Keratinocyte (primary cell): Measurements from ENCODE around the gene PHACTR1. TPM values are rescaled to one million over a fixed set of nuclear protein-coding genes. Genes with fewer than 3 reads are reported as not detected.

ENCODE experiments used
- DNase-seq: peaks from one replicate; pipeline ENCODE4 v3.0.0-alpha.2; 2011; ENCODE audit warnings: low read depth, missing footprints, low spot score
- FAIRE-seq: peaks from 2 replicates; lab custom pipeline; 2011; peaks lifted over from hg19 to GRCh38; lab: Jason Lieb, UNC
- H2AFZ ChIP-seq: 2 replicates; pipeline ENCODE4 v1.6.0; 2012; ENCODE audit warnings: low read length, control low read depth, inconsistent platforms; ENCODE audit not compliant: control insufficient read depth
- H3K27ac ChIP-seq: 2 replicates; pipeline ENCODE4 v1.5.1; 2011; ENCODE audit warnings: low read length; ENCODE audit not compliant: control insufficient read depth, insufficient read depth
- H3K27me3 ChIP-seq: 3 replicates; pipeline ENCODE4 v1.6.0; 2011; ENCODE audit warnings: low read length; ENCODE audit not compliant: control insufficient read depth, insufficient read depth; ENCODE audit errors: extremely low read depth
- H3K36me3 ChIP-seq, 2 experiments: 2 replicates in 1 of 2; 3 replicates in 1 of 2; pipeline ENCODE4 v1.5.1; 2011; ENCODE audit warnings: low read length in 2 of 2, mild to moderate bottlenecking in 1 of 2; ENCODE audit not compliant: control insufficient read depth in 2 of 2, insufficient read depth in 2 of 2; ENCODE audit errors: extremely low read depth in 1 of 2
- H3K4me1 ChIP-seq: 3 replicates; pipeline ENCODE4 v1.5.1; 2011; ENCODE audit warnings: low read length; ENCODE audit not compliant: control insufficient read depth, insufficient read depth; ENCODE audit errors: extremely low read depth
- H3K4me2 ChIP-seq: 3 replicates; pipeline ENCODE4 v1.6.0; 2011; ENCODE audit warnings: low read depth, low read length; ENCODE audit not compliant: control insufficient read depth, insufficient read depth; ENCODE audit errors: extremely low read depth
- H3K4me3 ChIP-seq, 3 experiments: fragments of 200-600 bp in 1 of 3; sonication (generic) in 1 of 3; 2 replicates in 2 of 3; 3 replicates in 1 of 3; pipeline ENCODE4 v1.5.1; 2011 to 2016; ENCODE audit warnings: low read length in 3 of 3, mild to moderate bottlenecking in 3 of 3, control low read depth in 2 of 3, inconsistent platforms in 1 of 3, low read depth in 1 of 3, mixed read lengths in 1 of 3, mixed run types in 1 of 3, moderate library complexity in 1 of 3; ENCODE audit not compliant: control insufficient read depth in 2 of 3, insufficient read depth in 2 of 3; ENCODE audit errors: extremely low read depth in 1 of 3
- H3K79me2 ChIP-seq: 2 replicates; pipeline ENCODE4 v1.6.0; 2012; ENCODE audit warnings: low read length; ENCODE audit not compliant: control insufficient read depth, insufficient read depth
- H3K9ac ChIP-seq: 3 replicates; pipeline ENCODE4 v1.6.0; 2011; ENCODE audit warnings: low read length; ENCODE audit not compliant: control insufficient read depth, insufficient read depth; ENCODE audit errors: extremely low read depth
- H3K9me1 ChIP-seq: 3 replicates; pipeline ENCODE4 v1.6.0; 2011; ENCODE audit warnings: low read length; ENCODE audit not compliant: control insufficient read depth, insufficient read depth; ENCODE audit errors: extremely low read depth
- H3K9me3 ChIP-seq: 2 replicates; pipeline ENCODE4 v1.5.1; 2012; ENCODE audit warnings: low read depth, low read length; ENCODE audit not compliant: control insufficient read depth
- H4K20me1 ChIP-seq: 3 replicates; pipeline ENCODE4 v1.6.0; 2011; ENCODE audit warnings: low read length; ENCODE audit not compliant: control insufficient read depth, insufficient read depth; ENCODE audit errors: extremely low read depth
- EZH2 ChIP-seq: IDR thresholded peaks from one replicate; pipeline ENCODE4 v1.6.1; 2012; ENCODE audit warnings: inconsistent platforms, mild to moderate bottlenecking, low read length, moderate library complexity
- dilution Hi-C: fragments of 300-500 bp; cut with MboI; formaldehyde crosslinking; loops from one replicate; pipeline ENCODE4 v1.7.0; 2020; ENCODE audit warnings: low sequenced_read_pairs; ENCODE audit not compliant: extremely low pct_ligation_motif_present
- polyA plus RNA-seq, 5 experiments: library from polyadenylated mRNA; depleted of rRNA in 3 of 5; stranded (reverse) in 3 of 5; stranded (forward) in 1 of 5; unstranded in 1 of 5; fragments of >200 nt; gene quantifications; 1 replicate in 1 of 5; 2 replicates in 3 of 5; 3 replicates in 1 of 5; pipeline versions ENCODE4 v1.2.1 to v1.2.3, GENCODE V29; 2011 to 2012; ENCODE audit warnings: missing spikeins in 2 of 5, low read depth in 1 of 5, low replicate concordance in 1 of 5
- TF ChIP-seq, protein P1 (sequence below), 3 experiments: IDR thresholded peaks in 1 of 3; conservative IDR thresholded peaks in 1 of 3; optimal IDR thresholded peaks in 1 of 3; 2 replicates in 2 of 3; 3 replicates in 1 of 3; pipeline versions ENCODE3 to v1.5.1; 2011; ENCODE audit warnings: low read length in 3 of 3, mild to moderate bottlenecking in 3 of 3, moderate library complexity in 2 of 3, control low read depth in 1 of 3, inconsistent platforms in 1 of 3; ENCODE audit not compliant: insufficient read depth in 2 of 3; ENCODE audit errors: extremely low read depth in 1 of 3

PHACTR1 gene
- polyA plus RNA-seq, 1 donor (not counting 4 experiments of a cell fraction or from before 2014, with no cell fraction given): 0.22 TPM

DNA sequence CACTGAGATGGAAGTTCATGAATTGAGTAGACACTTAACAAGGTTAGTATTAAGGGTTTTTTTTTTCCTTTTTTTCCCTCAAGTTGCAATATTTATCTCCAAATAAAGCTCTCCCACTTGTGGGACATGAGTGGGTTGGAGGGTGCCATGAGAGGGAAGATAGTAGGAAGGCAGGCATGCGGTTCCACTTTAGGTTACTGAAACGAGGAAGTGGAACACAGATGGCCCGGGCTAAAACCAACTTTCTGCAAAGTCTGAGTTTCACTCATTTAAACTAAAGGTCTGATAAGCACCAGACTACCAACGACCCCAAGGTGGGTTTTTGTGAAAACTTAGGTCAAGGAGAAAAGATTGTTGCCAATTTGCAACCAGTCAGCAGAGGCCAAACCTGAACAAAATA lies 569.6 kb downstream of the PHACTR1 start:
- dilution Hi-C loops: no loop called here
- H3K9ac ChIP-seq: no peak overlapping the region
- H4K20me1 ChIP-seq: no peaks in the 10 kb centered on the region
- no peaks in the 10 kb centered on the region for H3K4me1 ChIP-seq
- H2AFZ ChIP-seq: no peak overlapping the region
- H3K4me2 ChIP-seq: no peak overlapping the region
- FAIRE-seq (no peak), DNase-seq (no peak)
- TF ChIP-seq, protein P1, sequence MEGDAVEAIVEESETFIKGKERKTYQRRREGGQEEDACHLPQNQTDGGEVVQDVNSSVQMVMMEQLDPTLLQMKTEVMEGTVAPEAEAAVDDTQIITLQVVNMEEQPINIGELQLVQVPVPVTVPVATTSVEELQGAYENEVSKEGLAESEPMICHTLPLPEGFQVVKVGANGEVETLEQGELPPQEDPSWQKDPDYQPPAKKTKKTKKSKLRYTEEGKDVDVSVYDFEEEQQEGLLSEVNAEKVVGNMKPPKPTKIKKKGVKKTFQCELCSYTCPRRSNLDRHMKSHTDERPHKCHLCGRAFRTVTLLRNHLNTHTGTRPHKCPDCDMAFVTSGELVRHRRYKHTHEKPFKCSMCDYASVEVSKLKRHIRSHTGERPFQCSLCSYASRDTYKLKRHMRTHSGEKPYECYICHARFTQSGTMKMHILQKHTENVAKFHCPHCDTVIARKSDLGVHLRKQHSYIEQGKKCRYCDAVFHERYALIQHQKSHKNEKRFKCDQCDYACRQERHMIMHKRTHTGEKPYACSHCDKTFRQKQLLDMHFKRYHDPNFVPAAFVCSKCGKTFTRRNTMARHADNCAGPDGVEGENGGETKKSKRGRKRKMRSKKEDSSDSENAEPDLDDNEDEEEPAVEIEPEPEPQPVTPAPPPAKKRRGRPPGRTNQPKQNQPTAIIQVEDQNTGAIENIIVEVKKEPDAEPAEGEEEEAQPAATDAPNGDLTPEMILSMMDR (optimal IDR thresholded peaks at IDR 0.05 in 1 of 3, IDR thresholded peaks at IDR 0.05 in 1 of 3, conservative IDR thresholded peaks at IDR 0.05 in 1 of 3; ENCODE audit: extremely low read depth in 1 of 3, insufficient read depth in 2 of 3, low read length in 3 of 3): no peak
- no peak for TF ChIP-seq EZH2
- H3K4me3 ChIP-seq: no peak overlapping the region
- H3K79me2 ChIP-seq: no peaks in the 10 kb centered on the region
- no peaks in the 10 kb centered on the region for H3K27me3 ChIP-seq
- no peaks in the 10 kb centered on the region for H3K9me3 ChIP-seq
- no peak overlapping the region for H3K27ac ChIP-seq
- H3K36me3 ChIP-seq: peaks cover 0 to 4% of the 10 kb centered on the region in 2 experiments
- H3K9me1 ChIP-seq: no peaks in the 10 kb centered on the region

DNA sequence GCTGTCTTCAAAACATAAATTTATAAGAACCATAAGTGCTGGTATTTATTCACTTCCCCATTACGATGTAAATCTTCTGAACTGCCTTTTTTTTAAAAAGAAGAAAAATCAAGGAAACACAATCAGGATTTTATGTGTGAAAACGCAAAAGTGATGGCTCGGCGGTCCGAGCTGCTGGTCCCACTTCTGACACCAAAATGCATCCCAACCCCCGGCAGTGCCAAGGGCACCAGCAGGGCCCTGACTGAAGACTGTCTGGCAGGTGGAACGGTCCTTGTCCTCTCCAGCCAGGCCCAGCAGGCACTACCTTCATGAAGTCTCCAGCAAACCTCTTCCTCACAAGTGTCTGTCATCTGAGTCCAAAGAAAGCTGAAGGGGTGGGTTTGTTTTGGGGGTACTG lies 570.5 kb downstream of the PHACTR1 start:
- H3K27ac ChIP-seq: no peak overlapping the region
- no peaks in the 10 kb centered on the region for H3K9me3 ChIP-seq
- H3K9me1 ChIP-seq: no peaks in the 10 kb centered on the region
- dilution Hi-C loops: no loop called here
- H3K79me2 ChIP-seq: no peaks in the 10 kb centered on the region
- H3K4me1 ChIP-seq: no peaks in the 10 kb centered on the region
- peaks cover 0 to 4% of the 10 kb centered on the region in 2 experiments for H3K36me3 ChIP-seq
- no peak overlapping the region for H2AFZ ChIP-seq
- no peak overlapping the region for H3K4me3 ChIP-seq
- no peak overlapping the region for H3K4me2 ChIP-seq
- FAIRE-seq (no peak), DNase-seq (no peak)
- H3K9ac ChIP-seq: no peak overlapping the region
- TF ChIP-seq, protein P1 (optimal IDR thresholded peaks at IDR 0.05 in 1 of 3, IDR thresholded peaks at IDR 0.05 in 1 of 3, conservative IDR thresholded peaks at IDR 0.05 in 1 of 3; ENCODE audit: extremely low read depth in 1 of 3, insufficient read depth in 2 of 3, low read length in 3 of 3): no peak
- no peaks in the 10 kb centered on the region for H3K27me3 ChIP-seq
- no peaks in the 10 kb centered on the region for H4K20me1 ChIP-seq
